HG02588 (cell line): ENCODE measurements around the gene NDST1.
A peak's percentile ranks its signal among the peaks of the same experiment; 100 is the strongest.

Experiments used
- ATAC-seq: cut with Tn5 transposase; IDR thresholded peaks from one replicate; pipeline ENCODE4 v1.9.1; 2021; ENCODE audit warnings: mild to moderate bottlenecking, moderate library complexity; ENCODE audit not compliant: unreplicated experiment

NDST1 gene

DNA sequence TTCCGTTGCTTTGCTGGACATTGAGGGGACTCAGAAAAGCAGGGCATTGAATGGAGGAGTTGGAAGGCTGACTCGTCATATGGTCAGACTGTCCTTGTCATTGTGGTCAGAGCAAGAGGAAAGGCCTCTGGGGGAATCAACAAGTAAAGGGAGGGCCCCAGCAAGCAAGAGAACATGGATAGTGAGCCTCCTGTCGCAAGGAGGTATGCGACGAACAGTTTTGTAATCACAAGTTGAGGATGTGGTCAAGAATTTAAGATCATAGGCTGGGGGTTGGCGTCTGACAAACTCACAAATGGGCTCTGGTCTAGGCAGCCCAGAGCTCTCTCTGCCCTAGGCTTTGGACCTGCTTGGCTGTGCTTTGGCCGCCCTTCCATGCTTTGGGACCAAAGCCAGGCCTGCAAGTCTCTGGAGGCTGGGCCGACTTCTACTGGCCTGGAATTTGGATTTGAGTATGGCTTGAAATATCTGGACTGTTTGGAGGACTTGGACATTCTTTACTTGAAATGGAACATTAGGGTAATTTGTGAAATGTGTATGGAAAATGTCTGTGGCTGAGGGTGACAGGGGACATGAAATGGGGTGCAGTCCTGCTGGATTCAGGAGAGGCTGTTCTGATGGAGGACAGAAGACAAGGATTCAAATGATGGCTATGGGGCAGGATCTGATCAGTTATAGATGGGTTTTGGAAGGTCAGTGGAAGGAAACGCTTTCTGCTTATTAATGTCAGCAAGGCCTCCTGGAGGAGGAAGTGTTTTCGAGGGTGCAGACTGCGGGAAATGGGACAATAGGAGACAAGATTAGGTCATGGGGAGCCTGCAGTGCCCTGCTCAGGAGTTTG lies 19.2 kb upstream of the NDST1 start:
- ATAC-seq, result no peak

- ATAC-seq, result peak; percentile 85
Observed at GRCh38 chr5:150489360-150490295, 18.3 kb upstream of the NDST1 start.

DNA sequence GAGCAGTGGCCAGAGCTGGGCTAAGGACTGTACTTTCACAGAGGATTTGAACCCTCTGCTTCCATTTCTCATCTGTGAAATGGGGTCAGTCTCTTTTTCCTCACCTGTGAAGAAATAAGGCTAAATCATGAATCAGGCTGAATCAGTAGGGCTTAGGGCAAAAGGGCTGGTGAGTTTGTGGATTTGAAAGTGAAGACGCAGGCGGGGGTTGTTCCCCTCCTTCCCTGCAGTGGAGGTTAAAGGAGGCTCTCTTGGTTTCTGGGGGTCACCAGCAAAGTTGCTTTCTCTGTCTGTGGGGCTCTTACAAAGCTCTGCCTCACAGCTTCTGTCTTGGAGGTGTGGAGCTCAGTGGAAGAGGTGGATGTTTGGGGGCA lies 17.6 kb upstream of the NDST1 start:
- no peak for ATAC-seq

DNA sequence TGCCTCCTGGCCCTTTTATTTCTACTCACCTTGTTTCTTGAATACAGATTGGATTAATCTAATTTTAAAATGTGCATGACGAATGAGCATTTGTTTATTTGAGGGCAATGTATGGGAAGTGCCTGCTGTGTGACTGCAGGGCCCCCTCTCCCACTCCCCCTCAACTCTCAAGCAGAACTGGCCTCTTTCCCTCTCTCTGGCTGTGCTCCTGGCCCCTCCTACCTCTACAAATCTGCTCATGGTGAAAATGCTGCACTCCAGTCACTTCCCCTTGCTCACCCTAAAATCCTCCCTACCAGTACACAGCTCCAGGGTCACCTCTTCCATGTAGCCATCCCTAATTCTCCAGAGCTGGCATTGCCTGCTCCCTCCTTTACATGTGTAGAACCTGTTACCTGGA lies 17.2 kb upstream of the NDST1 start:
- no peak for ATAC-seq

DNA sequence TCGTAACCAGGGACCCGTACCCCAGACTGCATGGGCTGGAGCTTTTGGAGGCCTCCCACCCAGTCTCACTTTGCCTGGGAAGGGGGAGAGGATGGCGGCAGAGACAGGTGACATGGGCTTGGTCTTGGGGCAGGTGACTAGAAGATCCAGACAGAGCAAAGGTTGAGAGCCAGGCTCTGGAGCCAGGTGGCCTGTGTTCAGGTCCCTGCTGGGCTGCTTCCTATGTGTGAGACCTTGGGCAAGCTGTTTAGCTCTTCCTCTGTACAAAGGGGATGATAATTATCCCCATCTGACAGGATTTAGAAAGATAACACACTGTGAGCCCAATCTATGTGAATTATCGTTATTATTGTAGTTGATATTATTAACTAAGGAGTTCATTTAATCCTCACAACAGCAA lies 16.1 kb upstream of the NDST1 start:
- ATAC-seq, result no peak

GRCh38 chr5:150492621-150493020 lies 15.3 kb upstream of the NDST1 start:
- no peak for ATAC-seq

DNA sequence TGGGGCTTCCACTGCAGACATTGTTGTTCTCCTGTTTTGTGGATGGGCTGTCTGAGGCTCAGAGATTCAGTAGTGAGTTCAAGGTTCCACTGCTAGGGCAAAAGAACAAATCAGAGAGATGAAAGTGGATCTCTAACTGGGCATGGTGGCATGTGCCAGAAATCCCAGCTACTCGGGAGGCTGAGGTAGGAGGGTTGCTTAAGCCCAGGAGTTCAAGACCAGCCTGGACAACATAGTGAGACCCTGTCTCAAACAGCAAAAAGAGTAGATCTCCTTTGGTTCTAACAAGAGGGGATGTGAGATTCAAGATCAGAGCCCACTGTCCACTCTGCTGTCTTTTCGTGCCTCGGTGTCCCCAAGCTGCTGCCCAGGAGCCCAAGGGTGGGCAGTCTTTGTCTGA lies 11.8 kb upstream of the NDST1 start:
- ATAC-seq, result no peak

DNA sequence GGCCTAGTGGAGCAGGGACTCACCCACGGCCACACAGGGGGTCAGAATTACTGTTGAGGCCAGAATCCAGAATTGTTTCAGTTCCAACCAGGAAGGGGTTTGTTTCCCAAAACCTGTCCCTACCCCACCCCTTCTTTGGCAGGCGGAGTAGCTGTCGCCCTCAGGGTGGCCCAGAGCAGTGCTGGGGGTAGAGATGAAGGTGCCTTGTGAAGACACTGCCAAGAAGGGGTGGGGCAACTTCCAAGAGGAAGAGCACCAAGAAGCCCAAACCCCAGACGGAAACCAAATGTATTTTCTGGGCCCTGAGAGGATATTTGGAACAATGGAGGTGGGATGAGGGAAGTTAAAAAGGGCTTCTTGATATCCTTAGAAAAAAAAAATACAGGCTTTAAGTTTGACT lies 11.4 kb upstream of the NDST1 start:
- ATAC-seq, result no peak

- no peak for ATAC-seq
Observed at GRCh38 chr5:150497274-150497988, 10.5 kb upstream of the NDST1 start.

GRCh38 chr5:150497989-150498317 lies 10.0 kb upstream of the NDST1 start:
- ATAC-seq, result no peak

GRCh38 chr5:150498501-150498900 lies 9.4 kb upstream of the NDST1 start:
- no peak for ATAC-seq

DNA sequence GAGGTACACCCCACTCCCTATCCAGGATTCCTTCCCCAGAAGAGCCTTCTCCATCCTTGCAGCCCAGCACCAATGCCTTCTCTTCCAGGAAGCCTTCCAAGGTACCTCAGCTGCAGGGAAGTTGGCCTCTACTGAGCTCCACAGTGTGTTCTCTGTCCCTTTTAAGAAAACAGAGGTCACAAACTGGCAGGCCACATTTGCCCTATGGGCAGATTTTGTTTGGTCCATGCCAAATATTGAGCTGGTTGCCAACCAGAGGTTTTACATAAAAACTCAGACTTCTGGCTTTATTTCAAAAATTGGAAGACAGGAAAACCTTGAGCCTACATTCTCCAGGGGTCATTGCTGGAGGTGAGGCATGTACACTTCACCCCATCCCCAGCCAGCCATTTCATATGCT lies 9.0 kb upstream of the NDST1 start:
- ATAC-seq, result no peak

- ATAC-seq, result no peak
Observed at GRCh38 chr5:150499437-150499956, 8.4 kb upstream of the NDST1 start.

DNA sequence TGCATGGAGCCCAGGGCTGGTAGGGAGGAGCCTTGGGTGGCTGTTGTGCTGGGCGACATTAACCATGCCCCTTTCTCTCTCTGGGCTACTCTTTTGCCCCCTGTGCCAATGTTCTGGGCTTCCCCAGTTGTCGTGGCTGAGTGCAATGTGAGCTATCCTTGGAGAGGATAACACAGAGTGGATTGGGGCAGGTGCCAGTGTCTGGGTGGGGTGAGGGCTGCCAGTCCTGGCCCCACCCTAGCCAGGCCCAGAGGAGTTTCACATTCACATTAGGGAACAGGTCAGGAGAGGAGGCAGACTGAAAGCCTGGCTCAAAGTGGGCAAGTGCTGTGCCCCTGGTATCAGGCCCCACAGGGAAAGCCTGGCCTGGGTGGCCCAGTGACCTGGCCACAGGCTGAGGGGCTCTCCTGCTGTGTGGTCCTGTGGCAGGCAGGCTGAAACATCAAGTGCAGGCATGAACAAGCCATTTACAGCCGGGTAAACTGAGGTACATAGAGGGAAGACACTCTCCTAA lies 7.5 kb upstream of the NDST1 start:
- no peak for ATAC-seq

GRCh38 chr5:150500905-150501304 lies 7.0 kb upstream of the NDST1 start:
- no peak for ATAC-seq

- ATAC-seq, result no peak
Observed at GRCh38 chr5:150502106-150502505, 5.8 kb upstream of the NDST1 start.

GRCh38 chr5:150502847-150503246 lies 5.1 kb upstream of the NDST1 start:
- ATAC-seq, result no peak

GRCh38 chr5:150503386-150503785 lies 4.5 kb upstream of the NDST1 start:
- ATAC-seq, result no peak

GRCh38 chr5:150503977-150504620 lies 3.8 kb upstream of the NDST1 start:
- ATAC-seq, result no peak

DNA sequence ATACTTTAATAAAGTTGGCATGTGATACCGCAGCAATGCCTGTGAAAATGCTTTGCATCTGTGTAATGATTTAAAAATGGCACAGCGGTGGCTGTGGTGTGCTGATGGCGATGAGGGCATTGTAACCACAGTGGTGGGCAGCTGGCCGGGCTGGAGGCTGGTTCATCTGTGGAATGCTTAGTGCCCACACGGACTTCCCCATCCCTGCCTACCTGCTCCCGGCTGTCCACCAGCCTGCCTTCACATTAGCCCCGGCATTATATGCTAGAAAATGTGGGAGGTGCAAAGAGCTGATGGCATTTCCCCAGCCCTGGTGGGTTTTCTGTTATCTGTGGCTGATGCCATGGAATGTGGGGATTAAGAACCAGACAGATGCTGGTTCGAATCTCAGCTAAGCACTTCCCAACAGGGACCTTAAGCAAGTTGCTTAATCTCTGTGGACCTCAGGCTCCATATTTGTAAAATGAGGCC lies 2.9 kb upstream of the NDST1 start:
- ATAC-seq, result no peak
